ENCODE results near the gene CZIB.
"Not testable (repeated sequence)": the region's sequence is repeated elsewhere in the genome, so short reads cannot be mapped to it uniquely, and the experiment has no call there.

DNA sequence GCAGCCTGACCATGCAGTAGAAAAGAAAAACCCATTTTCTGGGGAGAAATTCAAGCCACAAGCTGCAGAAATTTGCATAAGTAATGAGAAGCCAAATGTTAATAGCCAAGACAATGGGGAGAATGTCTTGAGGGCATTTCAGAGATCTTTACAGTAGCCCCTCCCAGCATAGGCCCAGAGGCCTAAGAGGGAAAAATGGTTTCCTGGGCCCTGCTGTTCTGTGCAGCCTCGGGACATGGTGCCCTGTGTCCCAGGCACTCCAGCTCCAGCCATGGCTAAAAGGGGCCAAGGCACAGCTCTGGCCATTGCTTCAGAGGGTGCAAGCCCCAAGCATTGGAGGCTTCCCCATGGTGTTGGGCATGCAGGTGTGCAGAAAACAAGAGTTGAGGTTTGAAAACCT lies 14.9 kb downstream of the CZIB start:
- not testable (repeated sequence) for TF ChIP-seq EZH2 (IDR thresholded peaks at IDR 0.05; ENCODE audit: insufficient read depth, poor library complexity, severe bottlenecking); EZH2phosphoT487 (IDR thresholded peaks at IDR 0.05; ENCODE audit: insufficient read depth, low read depth)
